Measurements from ENCODE around the gene DDN.

Gene DDN

DNA sequence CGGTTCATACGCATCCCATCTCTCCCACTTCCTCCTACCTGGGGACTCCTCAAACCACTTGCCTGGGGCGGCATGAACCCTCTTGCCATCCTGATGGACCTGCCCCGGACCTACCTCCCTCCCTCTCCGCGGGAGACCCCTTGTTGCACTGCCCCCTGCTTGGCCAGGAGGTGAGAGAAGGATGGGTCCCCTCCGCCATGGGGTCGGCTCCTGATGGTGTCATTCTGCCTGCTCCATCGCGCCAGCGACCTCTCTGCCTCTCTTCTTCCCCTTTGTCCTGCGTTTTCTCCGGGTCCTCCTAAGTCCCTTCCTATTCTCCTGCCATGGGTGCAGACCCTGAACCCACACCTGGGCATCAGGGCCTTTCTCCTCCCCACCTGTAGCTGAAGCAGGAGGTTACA, 17.4 kb downstream of the DDN start:
- no peak for DNase-seq (ENCODE audit: low read depth in 3 of 3)

DNA sequence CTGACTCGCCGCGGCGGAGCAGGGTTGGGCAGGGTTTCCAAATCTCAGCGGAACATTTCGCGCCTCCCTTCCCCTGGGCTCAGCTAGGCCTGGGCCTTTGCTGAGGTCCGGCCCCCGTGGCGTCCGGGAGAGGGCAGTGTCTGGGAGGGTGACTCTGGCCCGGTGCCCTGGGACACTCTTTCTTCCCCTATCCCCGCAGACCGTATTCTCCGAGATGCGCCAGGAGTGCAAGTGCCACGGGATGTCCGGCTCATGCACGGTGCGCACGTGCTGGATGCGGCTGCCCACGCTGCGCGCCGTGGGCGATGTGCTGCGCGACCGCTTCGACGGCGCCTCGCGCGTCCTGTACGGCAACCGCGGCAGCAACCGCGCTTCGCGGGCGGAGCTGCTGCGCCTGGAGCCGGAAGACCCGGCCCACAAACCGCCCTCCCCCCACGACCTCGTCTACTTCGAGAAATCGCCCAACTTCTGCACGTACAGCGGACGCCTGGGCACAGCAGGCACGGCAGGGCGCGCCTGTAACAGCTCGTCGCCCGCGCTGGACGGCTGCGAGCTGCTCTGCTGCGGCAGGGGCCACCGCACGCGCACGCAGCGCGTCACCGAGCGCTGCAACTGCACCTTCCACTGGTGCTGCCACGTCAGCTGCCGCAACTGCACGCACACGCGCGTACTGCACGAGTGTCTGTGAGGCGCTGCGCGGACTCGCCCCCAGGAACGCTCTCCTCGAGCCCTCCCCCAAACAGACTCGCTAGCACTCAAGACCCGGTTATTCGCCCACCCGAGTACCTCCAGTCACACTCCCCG, 18.0 kb downstream of the DDN start:
- no peak for DNase-seq (ENCODE audit: low read depth in 3 of 3)

DNA sequence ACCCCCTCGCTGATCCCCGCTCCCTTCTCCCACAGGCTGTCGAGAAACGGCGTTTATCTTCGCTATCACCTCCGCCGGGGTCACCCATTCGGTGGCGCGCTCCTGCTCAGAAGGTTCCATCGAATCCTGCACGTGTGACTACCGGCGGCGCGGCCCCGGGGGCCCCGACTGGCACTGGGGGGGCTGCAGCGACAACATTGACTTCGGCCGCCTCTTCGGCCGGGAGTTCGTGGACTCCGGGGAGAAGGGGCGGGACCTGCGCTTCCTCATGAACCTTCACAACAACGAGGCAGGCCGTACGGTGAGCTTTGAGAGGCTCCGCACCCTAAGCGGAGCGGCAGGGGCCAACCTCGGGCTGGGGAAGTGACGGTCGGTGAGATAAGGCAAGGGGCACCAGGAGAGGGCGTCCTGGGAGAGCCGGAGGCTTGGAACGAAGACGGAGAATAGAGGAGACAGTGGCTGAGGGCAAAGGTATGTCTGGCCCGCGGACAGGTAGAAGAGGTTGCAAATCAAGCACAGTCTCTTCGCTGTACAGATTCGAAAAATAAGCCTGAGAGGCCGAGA, 18.7 kb downstream of the DDN start:
- DNase-seq (ENCODE audit: low read depth in 3 of 3) = no peak

DNA sequence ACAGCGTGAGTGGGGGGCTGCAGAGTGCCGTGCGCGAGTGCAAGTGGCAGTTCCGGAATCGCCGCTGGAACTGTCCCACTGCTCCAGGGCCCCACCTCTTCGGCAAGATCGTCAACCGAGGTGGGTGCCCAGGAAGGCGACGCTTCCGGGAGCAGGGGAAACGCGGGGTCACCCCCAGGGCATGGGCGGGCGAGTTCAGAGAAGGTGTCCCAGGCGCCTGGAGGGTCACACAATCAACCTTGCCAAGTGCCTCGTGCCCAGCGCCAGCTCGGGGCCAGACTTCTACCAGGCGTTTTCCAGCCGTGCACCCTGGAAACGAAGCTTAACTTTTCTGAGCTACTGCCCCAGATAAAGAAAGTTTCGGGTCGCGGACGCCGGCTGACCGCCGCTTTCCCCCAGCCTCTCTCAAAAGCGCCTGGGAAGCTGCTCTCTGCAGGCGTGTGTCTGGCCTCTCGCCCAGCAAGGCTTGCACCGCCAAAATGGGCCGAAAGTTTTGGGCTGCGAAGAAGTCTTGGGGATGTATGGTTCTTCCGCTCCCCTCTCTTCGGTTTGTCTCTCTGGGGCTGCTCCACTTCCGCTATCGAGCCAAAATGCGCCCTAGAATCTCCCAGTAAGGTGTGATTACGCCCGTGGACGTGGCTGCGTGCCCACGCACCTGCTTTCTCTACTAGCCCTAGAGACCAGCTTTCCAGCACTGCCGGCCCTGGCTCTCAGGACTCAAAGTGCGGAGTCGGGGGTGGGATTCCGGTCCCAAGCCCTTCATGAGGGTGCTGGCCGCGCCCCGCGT, 19.4 kb downstream of the DDN start:
- DNase-seq (ENCODE audit: low read depth in 3 of 3) = no peak

DNA sequence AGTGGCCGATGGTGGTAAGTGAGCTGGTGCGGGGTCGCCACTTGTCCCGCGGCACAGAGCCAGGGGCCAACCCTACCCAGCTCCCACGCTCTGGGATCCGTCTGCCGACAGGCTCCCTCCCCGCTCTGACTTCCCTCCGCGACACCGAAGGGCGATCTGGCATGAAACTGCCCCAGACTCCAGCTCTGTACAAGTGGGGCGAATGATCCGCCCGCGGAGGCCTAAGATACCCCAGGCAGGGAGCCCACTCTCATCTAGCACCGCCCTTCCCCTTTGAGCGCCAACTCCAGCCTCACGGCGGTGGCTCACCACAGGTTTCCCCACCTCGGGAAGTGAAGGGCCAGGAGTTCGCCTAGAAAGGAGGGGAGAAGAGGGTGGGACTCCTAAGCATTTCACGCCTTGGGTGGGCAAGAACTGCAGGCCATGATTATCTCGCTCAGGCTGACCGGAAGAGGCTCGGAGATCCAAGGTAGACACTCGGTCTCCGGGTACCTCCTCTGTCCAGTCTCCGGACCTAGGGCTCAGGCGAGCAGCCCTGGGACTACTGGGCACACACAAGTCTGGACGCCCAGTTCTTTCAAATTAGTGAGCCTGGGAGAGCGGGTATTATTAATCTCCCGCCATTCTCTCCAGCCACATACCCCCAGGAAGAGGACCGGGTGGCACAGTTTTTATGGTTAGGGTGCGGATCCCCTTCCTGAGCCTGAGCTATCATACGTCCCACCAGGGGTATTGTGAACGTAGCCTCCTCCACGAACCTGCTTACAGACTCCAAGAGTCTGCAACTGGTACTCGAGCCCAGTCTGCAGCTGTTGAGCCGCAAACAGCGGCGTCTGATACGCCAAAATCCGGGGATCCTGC, 20.2 kb downstream of the DDN start:
- no peak for DNase-seq (ENCODE audit: low read depth in 3 of 3)

GRCh38 chr12:48978291-48978740, 20.9 kb downstream of the DDN start, which contains the start of gene WNT1:
WNT1 (plus strand) TSS chr12:48978322; CDS start chr12:48978651, 329 bp downstream.
- no peak for DNase-seq (ENCODE audit: low read depth in 3 of 3)

DNA sequence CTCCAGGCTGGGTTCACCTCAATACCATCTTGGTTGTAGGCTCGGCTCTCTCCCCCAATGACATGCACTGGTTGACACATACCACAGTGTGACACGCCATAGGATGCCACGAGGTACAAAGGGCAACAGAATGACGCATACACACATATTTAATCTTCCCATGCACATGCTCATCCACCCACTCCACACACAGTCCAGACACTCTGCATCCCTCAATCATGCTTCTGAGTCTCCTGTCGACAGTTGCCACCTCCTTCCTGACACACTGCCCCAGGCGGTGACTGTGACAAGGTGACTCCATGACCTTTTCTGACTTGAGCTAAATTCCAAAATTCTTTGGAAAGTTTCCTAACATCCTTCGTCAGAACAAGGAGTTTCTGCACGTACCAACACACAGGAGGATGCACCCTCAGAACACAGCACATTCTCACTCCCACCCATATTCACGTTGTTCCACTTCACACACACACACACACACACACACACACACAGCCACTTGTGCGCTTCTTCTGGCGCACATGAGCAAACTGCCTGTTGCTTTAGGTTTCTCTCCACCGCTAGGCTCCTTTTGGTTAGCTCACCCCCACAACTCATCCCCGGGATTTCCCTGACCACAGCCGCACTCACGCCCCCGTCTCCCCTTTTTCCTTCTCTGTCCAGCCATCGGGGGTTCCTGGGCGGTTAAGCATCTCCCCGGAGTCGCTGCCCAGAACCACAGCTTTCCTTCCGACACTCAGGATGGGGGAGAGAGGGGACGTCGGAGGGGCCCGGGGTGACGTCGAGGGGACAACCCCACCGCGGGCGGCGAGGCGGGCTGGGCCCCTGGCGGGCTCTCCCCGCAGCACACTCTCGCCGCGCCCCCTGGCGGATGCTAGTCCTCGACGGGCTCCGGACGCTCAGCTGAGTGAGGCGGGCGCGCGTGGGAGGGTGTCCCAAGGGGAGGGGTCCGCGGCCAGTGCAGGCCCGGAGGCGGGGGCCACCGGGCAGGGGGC, 21.6 kb downstream of the DDN start:
- peak; percentile 63 to 77 (median 71) for DNase-seq (ENCODE audit: low read depth in 3 of 3)

DNA sequence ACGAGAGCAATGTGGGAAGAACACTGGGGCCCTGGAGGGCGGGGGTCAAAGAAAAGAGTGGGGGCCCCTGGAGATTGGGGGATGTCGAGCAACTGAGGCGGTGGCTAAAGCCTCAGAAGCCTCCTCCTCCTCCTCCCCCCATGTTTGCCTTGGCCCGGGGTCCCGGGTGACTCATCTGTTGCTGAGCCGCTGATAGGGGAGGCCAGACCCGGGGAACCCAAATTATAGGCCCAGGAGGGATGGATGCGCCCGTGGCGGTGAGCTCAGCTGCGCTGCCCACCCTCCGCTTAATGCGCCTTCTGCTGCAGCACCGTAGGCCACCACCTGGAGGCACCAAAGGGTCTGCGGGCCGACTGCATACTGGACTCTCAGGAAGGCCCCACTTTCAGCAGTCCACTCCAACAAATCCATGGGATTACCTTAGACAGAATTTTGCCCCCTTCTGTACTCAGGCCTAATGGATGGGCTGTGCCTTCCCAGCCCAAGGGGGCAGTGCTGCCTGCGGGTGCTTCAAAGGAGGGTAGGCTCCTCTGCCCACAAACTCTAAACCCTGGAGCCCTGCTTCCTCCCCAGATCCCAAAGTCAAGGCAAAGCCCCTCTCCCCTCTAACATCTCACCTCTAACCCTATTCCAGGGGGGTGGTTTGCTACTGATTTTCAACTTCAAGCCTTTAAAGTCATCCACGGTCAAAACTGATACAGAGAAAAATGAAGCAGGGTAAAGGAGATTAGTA, 25.1 kb downstream of the DDN start:
- no peak for DNase-seq (ENCODE audit: low read depth in 3 of 3)

- no peak for DNase-seq (ENCODE audit: low read depth in 3 of 3)
Observed at GRCh38 chr12:48973531-48973930, 25.6 kb downstream of the DDN start.

GRCh38 chr12:48972952-48973483, 26.2 kb downstream of the DDN start:
- DNase-seq (ENCODE audit: low read depth in 3 of 3) = no peak

DNA sequence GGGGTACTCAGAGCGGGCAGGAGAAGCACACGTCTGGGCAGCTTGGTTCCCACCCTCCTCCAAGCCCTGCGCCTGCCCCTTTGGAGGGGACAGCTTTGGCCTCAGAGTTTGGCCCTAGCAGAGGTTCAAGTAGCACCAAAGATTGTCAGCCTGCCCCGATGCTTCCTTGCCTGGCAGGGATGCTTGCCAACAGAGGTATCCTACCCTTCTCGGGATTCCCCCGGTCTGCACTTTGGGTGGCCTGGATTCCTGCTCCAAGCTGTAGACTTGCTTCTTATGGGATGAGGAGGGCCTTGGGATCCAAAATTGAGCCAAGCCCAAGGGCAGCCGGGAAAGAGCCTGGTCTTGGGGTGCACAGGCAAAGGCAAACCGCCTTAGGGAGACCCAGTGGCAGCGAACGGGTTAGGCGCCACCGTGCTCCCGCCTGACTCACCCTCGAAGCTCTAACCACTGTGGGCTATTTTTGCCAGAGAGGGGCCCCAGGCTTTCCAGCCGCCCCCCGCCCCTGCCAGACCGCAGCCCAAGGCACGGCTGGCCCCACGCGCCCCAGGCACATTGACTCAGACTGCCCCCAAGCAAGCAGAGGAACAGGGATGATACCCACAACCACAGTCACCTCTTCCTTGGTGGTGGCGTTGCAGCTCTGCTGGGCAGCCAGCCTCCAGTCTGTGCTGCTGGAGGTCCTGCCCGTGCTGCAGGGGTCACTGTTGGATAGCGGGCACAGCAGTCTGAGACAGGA, 26.8 kb downstream of the DDN start:
- DNase-seq (ENCODE audit: low read depth in 3 of 3) = no peak

GRCh38 chr12:48970702-48971334, 28.4 kb downstream of the DDN start:
- no peak for DNase-seq (ENCODE audit: low read depth in 3 of 3)

GRCh38 chr12:48969833-48970701, 29.1 kb downstream of the DDN start:
- peak; percentile 39 to 47 (median 43) for DNase-seq (ENCODE audit: low read depth in 3 of 3)

- DNase-seq (ENCODE audit: low read depth in 3 of 3) = no peak
Observed at GRCh38 chr12:48969160-48969771, 29.9 kb downstream of the DDN start.

DNA sequence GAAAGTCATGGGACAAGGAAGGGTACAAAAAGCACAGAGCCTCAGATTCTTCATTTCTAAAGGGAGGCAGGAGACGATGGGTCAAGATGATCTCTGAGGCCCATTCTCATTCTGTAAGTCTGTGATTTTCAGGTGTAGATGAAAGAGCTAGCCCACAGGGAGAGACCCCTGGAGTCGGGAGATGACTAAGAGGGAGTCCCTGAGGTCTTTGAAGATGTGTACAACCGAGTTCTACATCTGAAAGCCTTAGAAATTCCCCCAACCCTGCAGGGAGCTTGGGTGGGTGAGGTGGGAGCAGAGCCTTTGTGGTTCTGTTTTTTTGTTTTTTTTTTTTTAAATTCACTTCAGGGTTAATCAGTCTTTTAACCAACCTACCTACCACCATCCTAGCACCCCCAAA, 30.7 kb downstream of the DDN start:
- DNase-seq (ENCODE audit: low read depth in 3 of 3) = no peak

DNA sequence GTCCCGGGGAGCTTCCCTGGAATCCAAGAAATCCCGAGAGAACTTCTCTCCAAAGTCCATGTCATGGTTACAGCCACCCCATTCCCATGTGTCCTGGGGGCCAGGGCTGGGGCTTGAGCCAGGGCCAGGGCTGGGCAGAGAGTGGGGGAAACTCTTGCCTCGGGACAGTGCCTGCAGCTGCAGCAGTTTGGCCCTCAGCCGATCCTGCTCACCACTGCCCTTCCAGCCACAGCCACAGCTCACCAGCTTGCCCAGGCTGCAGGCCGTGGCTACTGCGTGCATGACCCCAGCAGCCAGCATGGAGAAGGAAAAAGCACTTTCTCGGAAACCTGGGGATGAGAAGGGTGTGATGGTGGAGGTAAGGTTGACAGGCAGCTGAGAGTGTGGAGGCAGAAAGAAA, 31.2 kb downstream of the DDN start:
- DNase-seq (ENCODE audit: low read depth in 3 of 3) = no peak

All from stimulated activated CD4-positive, alpha-beta T cell treated with anti-CD3 and anti-CD28 coated beads, TNF-alpha, amount 100 ng/mL, for 4 hours (primary cell).